Kidney epithelial cell (primary cell): ENCODE data around the gene ANKRD52. TPM values are rescaled to one million over a fixed set of nuclear protein-coding genes. Genes with fewer than 3 reads are reported as not detected.
"Not testable (repeated sequence)": the region's sequence is repeated elsewhere in the genome, so short reads cannot be mapped to it uniquely, and the experiment has no call there.

Experiments
- DNase-seq: peaks from one replicate; pipeline ENCODE4 v3.0.0-alpha.2; 2010; ENCODE audit warnings: low read depth
- H3K27me3 ChIP-seq: 2 replicates; pipeline ENCODE4 v1.6.0; 2011; ENCODE audit warnings: low read length; ENCODE audit not compliant: control insufficient read depth, insufficient read depth
- H3K36me3 ChIP-seq: 2 replicates; pipeline ENCODE4 v1.5.1; 2011; ENCODE audit warnings: low read length; ENCODE audit not compliant: control insufficient read depth, insufficient read depth
- H3K4me3 ChIP-seq: 2 replicates; pipeline ENCODE4 v1.5.1; 2011; ENCODE audit warnings: low read depth, mild to moderate bottlenecking, control low read depth, low read length
- total RNA-seq: library from RNA; depleted of rRNA; stranded (reverse); fragments of >200 nt; gene quantifications from 2 replicates; pipeline ENCODE4 v1.2.3, GENCODE V29; 2015
- TF ChIP-seq, protein P1 (sequence below): IDR thresholded peaks from 2 replicates; pipeline ENCODE4 v1.5.1; 2011; ENCODE audit warnings: mild to moderate bottlenecking, moderate library complexity, low read length, control low read depth, inconsistent platforms; ENCODE audit not compliant: insufficient read depth, poor library complexity, severe bottlenecking

Gene ANKRD52
- total RNA-seq, 1 donor from 2014 or later, result 38.8 TPM

DNA sequence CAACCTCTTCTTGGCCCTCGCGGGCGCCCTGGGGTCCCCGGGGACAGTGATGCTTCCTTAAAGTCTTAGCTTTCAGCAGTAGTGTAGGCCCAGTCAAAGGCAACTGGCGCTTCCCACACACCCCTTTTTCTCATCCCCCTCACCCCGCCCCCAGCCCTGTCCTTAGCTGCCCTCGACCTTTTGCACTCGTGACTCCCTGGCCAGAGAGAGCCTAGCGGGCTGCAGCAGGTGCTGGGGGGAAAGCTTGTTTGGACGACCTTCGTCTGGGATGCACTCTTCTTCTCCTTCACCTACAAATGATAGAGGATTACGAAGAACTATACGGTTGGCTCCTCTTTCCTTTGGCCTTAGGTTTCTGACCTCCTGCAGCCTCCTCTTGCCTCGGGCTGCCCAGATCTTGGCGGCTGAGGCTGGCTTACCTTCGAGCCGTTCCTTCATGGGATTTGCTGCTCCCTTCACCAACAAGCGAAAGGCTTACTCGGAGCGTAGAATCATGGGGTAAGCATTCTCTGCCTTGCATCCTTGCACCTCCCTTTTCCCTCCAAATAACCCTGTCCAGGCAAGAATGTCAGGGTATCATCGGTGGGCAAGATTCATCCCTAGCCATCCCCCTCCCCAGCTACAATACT, 9.4 kb upstream of the ANKRD52 start:
- TF ChIP-seq, protein P1, sequence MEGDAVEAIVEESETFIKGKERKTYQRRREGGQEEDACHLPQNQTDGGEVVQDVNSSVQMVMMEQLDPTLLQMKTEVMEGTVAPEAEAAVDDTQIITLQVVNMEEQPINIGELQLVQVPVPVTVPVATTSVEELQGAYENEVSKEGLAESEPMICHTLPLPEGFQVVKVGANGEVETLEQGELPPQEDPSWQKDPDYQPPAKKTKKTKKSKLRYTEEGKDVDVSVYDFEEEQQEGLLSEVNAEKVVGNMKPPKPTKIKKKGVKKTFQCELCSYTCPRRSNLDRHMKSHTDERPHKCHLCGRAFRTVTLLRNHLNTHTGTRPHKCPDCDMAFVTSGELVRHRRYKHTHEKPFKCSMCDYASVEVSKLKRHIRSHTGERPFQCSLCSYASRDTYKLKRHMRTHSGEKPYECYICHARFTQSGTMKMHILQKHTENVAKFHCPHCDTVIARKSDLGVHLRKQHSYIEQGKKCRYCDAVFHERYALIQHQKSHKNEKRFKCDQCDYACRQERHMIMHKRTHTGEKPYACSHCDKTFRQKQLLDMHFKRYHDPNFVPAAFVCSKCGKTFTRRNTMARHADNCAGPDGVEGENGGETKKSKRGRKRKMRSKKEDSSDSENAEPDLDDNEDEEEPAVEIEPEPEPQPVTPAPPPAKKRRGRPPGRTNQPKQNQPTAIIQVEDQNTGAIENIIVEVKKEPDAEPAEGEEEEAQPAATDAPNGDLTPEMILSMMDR, result no peak
- DNase-seq, result no peak
- H3K27me3 ChIP-seq, result no peaks in the 10 kb centered on the region

GRCh38 chr12:56266693-56267442, 8.7 kb upstream of the ANKRD52 start, which contains the start of gene COQ10A:
TSS of gene COQ10A (plus strand) at chr12:56266942. CDS start at chr12:56267119, 177 bp downstream.
- TF ChIP-seq, protein P1, result peak; percentile 80
- H3K36me3 ChIP-seq, result no peaks in the 10 kb centered on the region
- H3K27me3 ChIP-seq, result no peaks in the 10 kb centered on the region
- peak within 1 kb of the TSS; percentile 67 for H3K4me3 ChIP-seq
- DNase-seq, result peak; percentile 53

More for the DNA sequence above, 9.4 kb upstream of the ANKRD52 start:
- Histone ChIP-seq H3K36me3 (no peaks in the 10 kb centered on the region), H3K4me3 (peak overlapping the region; percentile 67)

DNA sequence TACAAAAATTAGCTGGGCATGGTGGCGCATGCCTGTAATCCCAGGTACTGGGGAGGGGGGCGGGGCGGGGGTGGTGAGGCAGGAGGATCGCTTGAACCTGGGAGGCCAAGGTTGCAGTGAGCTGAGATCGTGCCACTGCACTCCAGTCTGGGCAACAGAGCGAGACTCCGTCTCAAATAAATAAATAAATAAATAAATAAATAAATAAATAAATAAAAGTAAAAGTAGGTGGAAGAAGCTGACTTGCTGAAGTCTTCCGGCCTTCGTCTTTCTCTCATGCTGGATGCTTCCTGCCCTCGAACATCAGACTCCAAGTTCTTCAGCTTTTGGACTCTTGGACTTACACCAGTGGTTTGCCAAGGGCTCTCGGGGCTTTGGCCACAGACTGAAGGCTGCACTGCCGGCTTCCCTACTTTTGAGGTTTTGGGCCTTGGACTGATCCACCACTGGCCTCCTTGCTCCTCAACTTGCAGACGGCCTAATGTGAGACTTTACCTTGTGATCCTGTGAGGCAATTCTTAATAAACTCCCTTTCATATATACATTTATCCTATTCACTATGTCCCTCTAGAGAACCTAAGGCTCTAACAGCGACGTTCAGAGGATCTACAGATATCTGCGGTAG, 8.0 kb upstream of the ANKRD52 start:
- H3K4me3 ChIP-seq, result peak overlapping the region; percentile 67
- H3K36me3 ChIP-seq, DNase-seq, H3K27me3 ChIP-seq: not testable (repeated sequence)

DNA sequence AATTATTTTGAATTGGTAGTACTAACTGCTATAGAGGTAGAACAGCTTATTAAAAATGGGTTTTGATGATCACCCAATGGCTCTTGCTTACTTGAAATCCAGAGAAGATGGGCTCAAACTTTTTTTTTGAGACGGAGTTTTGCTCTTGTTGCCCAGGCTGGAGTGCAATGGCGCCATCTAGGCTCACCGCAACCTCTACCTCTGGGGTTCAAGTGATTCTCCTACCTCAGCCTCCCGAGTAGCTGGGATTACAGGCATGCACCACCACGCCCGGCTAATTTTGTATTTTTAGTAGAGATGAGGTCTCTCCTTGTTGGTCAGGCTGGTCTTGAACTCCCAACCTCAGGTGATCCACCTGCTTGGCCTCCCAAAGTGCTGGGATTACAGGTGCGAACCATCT, 4.8 kb upstream of the ANKRD52 start:
- DNase-seq, H3K27me3 ChIP-seq, H3K36me3 ChIP-seq, H3K4me3 ChIP-seq: not testable (repeated sequence)

DNA sequence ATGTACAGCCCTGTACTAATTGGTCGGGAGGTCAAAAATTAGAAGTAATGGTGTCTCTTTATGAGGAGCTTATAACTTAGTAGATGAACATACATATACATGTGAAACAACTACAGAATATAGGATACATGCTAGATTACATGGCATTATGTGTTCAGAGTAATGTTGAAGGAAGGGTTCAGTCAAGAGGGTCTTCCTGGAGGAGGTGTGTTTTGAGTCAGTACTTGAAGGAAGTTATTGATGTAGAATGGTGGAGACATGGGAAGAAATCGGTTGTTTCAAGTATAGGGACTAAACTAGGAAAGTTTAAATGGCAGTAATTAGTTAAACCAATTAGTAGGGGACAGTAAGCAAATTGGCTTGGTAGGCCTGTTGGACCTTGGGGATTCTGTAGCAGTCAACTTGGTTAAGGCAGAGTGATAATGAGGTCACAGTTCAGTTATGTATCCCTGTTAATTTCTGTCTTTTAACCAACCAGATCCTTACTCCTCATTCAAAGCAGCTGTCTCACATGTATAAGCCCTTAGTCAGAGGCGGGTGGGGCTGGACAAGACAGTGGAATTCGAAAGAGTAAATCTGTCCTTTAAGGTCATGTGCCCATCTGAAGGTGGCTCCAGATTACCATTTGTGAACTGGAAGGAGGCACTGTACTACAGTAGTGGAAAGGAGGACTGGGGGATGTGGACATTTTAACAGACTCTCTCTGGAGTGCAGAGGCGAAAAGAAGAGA, 3.5 kb upstream of the ANKRD52 start:
- Histone ChIP-seq H3K36me3 (no peaks in the 10 kb centered on the region), H3K27me3 (no peaks in the 10 kb centered on the region), H3K4me3 (no peak overlapping the region)
- DNase-seq, result peak; percentile 69
- TF ChIP-seq, protein P1, result no peak

GRCh38 chr12:56260921-56261320, 2.7 kb upstream of the ANKRD52 start:
- H3K36me3 ChIP-seq, result no peaks in the 10 kb centered on the region
- H3K4me3 ChIP-seq, result no peak overlapping the region
- no peak for DNase-seq
- no peaks in the 10 kb centered on the region for H3K27me3 ChIP-seq
- TF ChIP-seq, protein P1, result no peak
